Fibroblast of lung (primary cell): ENCODE measurements around the gene MMADHC. TPM values are rescaled to one million over a fixed set of nuclear protein-coding genes. Genes with fewer than 3 reads are reported as not detected.
A peak's percentile ranks its signal among the peaks of the same experiment; 100 is the strongest.
"Not testable (repeated sequence)": the region's sequence is repeated elsewhere in the genome, so short reads cannot be mapped to it uniquely, and the experiment has no call there.

ENCODE experiments used
- DNase-seq, 2 donors: peaks; one replicate each; pipeline versions ENCODE4 v3.0.0 to v3.0.0-alpha.2; 2010; ENCODE audit warnings: low read depth in 2 of 2
- H2AFZ ChIP-seq: 2 replicates; pipeline ENCODE4 v1.5.1; 2012; ENCODE audit warnings: low read length, control low read depth, inconsistent platforms
- H3K27ac ChIP-seq: 2 replicates; pipeline ENCODE4 v1.5.1; 2011; ENCODE audit warnings: low read length, control low read depth; ENCODE audit not compliant: insufficient read depth
- H3K27me3 ChIP-seq: 2 replicates; pipeline ENCODE4 v1.5.1; 2011; ENCODE audit warnings: mild to moderate bottlenecking, low read length; ENCODE audit not compliant: control insufficient read depth, insufficient read depth
- H3K36me3 ChIP-seq: 2 replicates; pipeline ENCODE4 v1.5.1; 2011; ENCODE audit warnings: low read length; ENCODE audit not compliant: control insufficient read depth, insufficient read depth
- H3K4me1 ChIP-seq: 2 replicates; pipeline ENCODE4 v1.5.1; 2011; ENCODE audit warnings: low read length; ENCODE audit not compliant: control insufficient read depth, insufficient read depth; ENCODE audit errors: extremely low read depth
- H3K4me2 ChIP-seq: 2 replicates; pipeline ENCODE4 v1.5.1; 2011; ENCODE audit warnings: low read length, control low read depth; ENCODE audit not compliant: insufficient read depth; ENCODE audit errors: extremely low read depth
- H3K4me3 ChIP-seq, 4 experiments: fragments of 200-600 bp in 1 of 4; sonication (generic) in 1 of 4; replicated peaks in 1 of 4; 2 replicates each; pipeline ENCODE4 v1.5.1; 2011 to 2016; ENCODE audit warnings: low read length in 4 of 4, low read depth in 3 of 4, mild to moderate bottlenecking in 3 of 4, control low read depth in 2 of 4, inconsistent platforms in 1 of 4, mixed read lengths in 1 of 4; ENCODE audit not compliant: insufficient read depth in 1 of 4; ENCODE audit errors: control extremely low read depth in 1 of 4
- H3K79me2 ChIP-seq: 2 replicates; pipeline ENCODE4 v1.5.1; 2012; ENCODE audit warnings: mild to moderate bottlenecking, low read length, inconsistent platforms; ENCODE audit not compliant: control insufficient read depth, insufficient read depth
- H3K9ac ChIP-seq: 2 replicates; pipeline ENCODE4 v1.5.1; 2011; ENCODE audit warnings: mild to moderate bottlenecking, low read length, control low read depth; ENCODE audit not compliant: insufficient read depth
- H3K9me3 ChIP-seq: 2 replicates; pipeline ENCODE4 v1.5.1; 2012; ENCODE audit warnings: low read depth, low read length; ENCODE audit not compliant: control insufficient read depth, insufficient read depth
- H4K20me1 ChIP-seq: 2 replicates; pipeline ENCODE4 v1.5.1; 2011; ENCODE audit warnings: low read length; ENCODE audit not compliant: control insufficient read depth, insufficient read depth; ENCODE audit errors: extremely low read depth
- EZH2 ChIP-seq: IDR thresholded peaks from 2 replicates; pipeline ENCODE4 v1.5.1; 2012; ENCODE audit warnings: low read length, control low read depth, mild to moderate bottlenecking; ENCODE audit errors: missing control alignments
- polyA plus RNA-seq, 2 donors: library from polyadenylated mRNA; depleted of rRNA in 1 of 2; stranded (reverse) in 1 of 2; unstranded in 1 of 2; fragments of >200 nt; gene quantifications; 2 replicates each; pipeline ENCODE4 v1.2.1, GENCODE V29; 2011 to 2012; ENCODE audit warnings: missing spikeins in 1 of 2
- total RNA-seq: library from RNA; depleted of rRNA; stranded (reverse); fragments of >200 nt; gene quantifications from 2 replicates; pipeline ENCODE4 v1.2.1, GENCODE V29; 2014
- TF ChIP-seq, protein P1 (sequence below), 2 donors: IDR thresholded peaks in 1 of 2; conservative IDR thresholded peaks in 1 of 2; 1 replicate in 1 of 2; 2 replicates in 1 of 2; pipeline ENCODE4 v1.5.1; 2011 to 2012; ENCODE audit warnings: low read length in 2 of 2, control low read depth in 1 of 2, inconsistent platforms in 1 of 2, low read depth in 1 of 2, mild to moderate bottlenecking in 1 of 2

The MMADHC gene
- total and polyA plus RNA-seq, 2 donors (not counting 1 experiment from before 2014, with no cell fraction given): 156 to 173 TPM

DNA sequence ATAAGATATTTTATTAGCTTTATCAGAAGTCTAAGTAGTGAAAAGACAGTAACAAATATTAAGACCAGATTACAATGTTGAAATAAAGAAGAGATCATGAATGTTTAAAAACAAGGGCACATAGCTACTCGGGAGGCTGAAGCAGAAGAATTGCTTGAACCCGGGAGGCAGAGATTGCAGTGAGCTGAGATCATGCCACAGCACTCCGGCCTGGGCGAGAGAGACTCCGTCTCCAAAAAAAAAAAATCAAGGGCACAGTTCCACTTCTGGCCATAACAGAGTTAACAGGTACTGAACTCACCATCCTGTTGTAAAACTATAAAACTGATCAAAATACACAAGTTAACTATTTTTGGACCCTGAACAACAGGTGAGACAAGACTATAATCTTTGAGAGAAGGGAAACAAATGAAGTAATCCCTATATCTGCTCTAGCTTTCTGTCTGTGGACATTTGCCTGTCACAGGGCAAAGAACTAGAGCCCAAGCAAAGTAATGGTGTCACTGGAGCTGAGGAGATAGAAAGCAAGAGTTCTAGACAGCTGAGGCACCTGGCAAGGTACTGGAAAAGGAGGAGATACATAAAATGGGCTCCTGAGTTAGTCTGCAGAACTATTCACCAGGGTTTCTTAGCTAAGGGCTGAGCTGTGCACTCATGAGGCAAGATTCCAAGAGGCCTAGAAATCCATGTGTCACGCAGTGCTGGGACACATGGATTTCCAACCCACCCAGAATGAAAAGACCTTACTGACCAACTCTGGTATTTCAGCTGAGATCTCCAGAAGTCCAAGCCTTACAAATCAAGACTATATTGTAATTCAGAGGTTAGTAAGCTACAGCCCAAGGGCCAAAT, 15.2 kb downstream of the MMADHC start:
- peak overlapping the region; percentile 18 for H3K27ac ChIP-seq
- H3K36me3 ChIP-seq: peaks cover 5% of the 10 kb centered on the region
- H3K4me2 ChIP-seq: no peak overlapping the region
- peaks cover 2% of the 10 kb centered on the region for H4K20me1 ChIP-seq
- H3K4me1 ChIP-seq: peaks cover 2% of the 10 kb centered on the region
- TF ChIP-seq, protein P1, sequence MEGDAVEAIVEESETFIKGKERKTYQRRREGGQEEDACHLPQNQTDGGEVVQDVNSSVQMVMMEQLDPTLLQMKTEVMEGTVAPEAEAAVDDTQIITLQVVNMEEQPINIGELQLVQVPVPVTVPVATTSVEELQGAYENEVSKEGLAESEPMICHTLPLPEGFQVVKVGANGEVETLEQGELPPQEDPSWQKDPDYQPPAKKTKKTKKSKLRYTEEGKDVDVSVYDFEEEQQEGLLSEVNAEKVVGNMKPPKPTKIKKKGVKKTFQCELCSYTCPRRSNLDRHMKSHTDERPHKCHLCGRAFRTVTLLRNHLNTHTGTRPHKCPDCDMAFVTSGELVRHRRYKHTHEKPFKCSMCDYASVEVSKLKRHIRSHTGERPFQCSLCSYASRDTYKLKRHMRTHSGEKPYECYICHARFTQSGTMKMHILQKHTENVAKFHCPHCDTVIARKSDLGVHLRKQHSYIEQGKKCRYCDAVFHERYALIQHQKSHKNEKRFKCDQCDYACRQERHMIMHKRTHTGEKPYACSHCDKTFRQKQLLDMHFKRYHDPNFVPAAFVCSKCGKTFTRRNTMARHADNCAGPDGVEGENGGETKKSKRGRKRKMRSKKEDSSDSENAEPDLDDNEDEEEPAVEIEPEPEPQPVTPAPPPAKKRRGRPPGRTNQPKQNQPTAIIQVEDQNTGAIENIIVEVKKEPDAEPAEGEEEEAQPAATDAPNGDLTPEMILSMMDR (conservative IDR thresholded peaks at IDR 0.05 in 1 of 2, IDR thresholded peaks at IDR 0.05 in 1 of 2; ENCODE audit: low read depth in 1 of 2, low read length in 2 of 2): no peak
- no peak for TF ChIP-seq EZH2
- H3K79me2 ChIP-seq: peaks cover 3% of the 10 kb centered on the region
- H2AFZ ChIP-seq: no peak overlapping the region
- H3K9ac ChIP-seq: no peak overlapping the region
- H3K27me3 ChIP-seq: no peaks in the 10 kb centered on the region
- H3K9me3 ChIP-seq: no peaks in the 10 kb centered on the region
- DNase-seq: no peak
- H3K4me3 ChIP-seq: no peak overlapping the region

DNA sequence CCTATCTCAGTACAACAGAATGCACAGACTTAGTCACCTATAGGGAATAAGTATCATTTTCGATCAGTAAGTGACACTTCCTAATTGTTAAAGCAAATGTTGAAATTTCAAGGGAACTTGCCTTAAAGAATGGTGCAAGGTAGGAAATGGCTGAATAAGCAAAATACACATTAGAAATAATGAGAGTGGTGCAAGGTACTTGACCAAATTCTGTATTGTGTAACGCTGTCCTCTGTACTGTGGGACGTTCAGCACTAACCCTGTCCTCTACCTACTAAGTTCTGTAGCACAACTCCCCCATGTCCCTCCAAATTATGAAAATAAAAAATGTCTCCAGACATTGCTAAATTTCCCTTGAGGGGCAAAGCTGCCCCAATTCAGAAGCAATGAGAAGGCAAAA, 19.4 kb downstream of the MMADHC start:
- H3K36me3 ChIP-seq: peaks cover 5% of the 10 kb centered on the region

DNA sequence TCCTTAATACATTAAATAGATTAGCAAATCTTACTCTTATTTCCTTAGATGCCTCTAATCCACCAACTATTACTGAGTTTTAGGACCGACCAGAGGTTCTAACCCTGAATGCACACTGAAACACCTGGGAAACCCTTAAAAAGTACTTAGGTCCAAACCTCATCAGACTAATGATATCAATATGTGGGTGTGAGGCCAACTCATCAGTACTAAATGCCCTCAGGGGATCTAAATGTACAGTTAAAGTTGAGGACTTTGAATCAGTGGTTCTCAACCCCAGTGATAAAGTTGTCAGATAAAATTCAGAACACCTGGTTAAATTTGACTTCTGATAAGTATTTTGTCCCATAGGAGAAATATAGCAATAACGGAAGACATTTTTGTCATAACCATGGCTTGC, 20.9 kb downstream of the MMADHC start:
- H3K27ac ChIP-seq: no peak overlapping the region
- no peak overlapping the region for H3K4me2 ChIP-seq
- H3K4me3 ChIP-seq: no peak overlapping the region
- no peak for DNase-seq
- peaks cover 5% of the 10 kb centered on the region for H3K36me3 ChIP-seq
- TF ChIP-seq EZH2: no peak
- TF ChIP-seq, protein P1 (conservative IDR thresholded peaks at IDR 0.05 in 1 of 2, IDR thresholded peaks at IDR 0.05 in 1 of 2; ENCODE audit: low read depth in 1 of 2, low read length in 2 of 2): no peak
- no peaks in the 10 kb centered on the region for H3K27me3 ChIP-seq
- H4K20me1 ChIP-seq: no peaks in the 10 kb centered on the region
- H3K79me2 ChIP-seq: no peaks in the 10 kb centered on the region
- H3K9me3 ChIP-seq: no peaks in the 10 kb centered on the region
- no peak overlapping the region for H2AFZ ChIP-seq
- H3K4me1 ChIP-seq: no peaks in the 10 kb centered on the region
- H3K9ac ChIP-seq: no peak overlapping the region

More for the DNA sequence above, 19.4 kb downstream of the MMADHC start:
- no peak for DNase-seq
- H3K9ac ChIP-seq: no peak overlapping the region
- no peak overlapping the region for H3K4me2 ChIP-seq
- TF ChIP-seq EZH2: no peak
- TF ChIP-seq, protein P1 (conservative IDR thresholded peaks at IDR 0.05 in 1 of 2, IDR thresholded peaks at IDR 0.05 in 1 of 2; ENCODE audit: low read depth in 1 of 2, low read length in 2 of 2): no peak
- no peaks in the 10 kb centered on the region for H3K27me3 ChIP-seq
- H3K4me1 ChIP-seq: peaks cover 2% of the 10 kb centered on the region
- H3K79me2 ChIP-seq: peaks cover 2% of the 10 kb centered on the region
- H3K27ac ChIP-seq: no peak overlapping the region
- no peak overlapping the region for H3K4me3 ChIP-seq
- H2AFZ ChIP-seq: no peak overlapping the region
- no peaks in the 10 kb centered on the region for H3K9me3 ChIP-seq
- no peaks in the 10 kb centered on the region for H4K20me1 ChIP-seq

DNA sequence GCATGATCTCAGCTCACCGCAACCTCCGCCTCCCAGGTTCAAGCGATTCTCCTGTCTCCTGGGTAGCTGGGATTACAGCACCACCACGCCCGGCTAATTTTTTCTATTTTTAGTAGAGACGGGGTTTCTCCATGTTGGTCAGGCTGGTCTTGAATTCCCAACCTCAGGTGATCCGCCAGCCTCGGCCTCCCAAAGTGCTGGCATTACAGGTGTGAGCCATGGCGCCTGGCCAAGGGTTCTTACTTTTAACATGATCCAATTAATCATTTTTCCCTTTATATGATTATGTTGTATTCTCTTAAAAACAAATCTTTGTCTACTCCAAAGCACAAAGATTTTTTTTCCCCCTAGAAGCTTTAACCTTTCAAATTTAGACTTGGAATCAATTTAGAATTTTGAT, 21.9 kb downstream of the MMADHC start:
- H3K4me1 ChIP-seq, H4K20me1 ChIP-seq, H2AFZ ChIP-seq, H3K27me3 ChIP-seq, H3K9ac ChIP-seq, H3K36me3 ChIP-seq, H3K9me3 ChIP-seq, DNase-seq, H3K79me2 ChIP-seq, H3K4me2 ChIP-seq, H3K4me3 ChIP-seq, H3K27ac ChIP-seq: not testable (repeated sequence)
